EH (cell line): ENCODE measurements around the gene SLC43A3.

ENCODE experiments used
- DNase-seq: peaks from one replicate; pipeline ENCODE4 v3.0.0-alpha.2; 2015; ENCODE audit warnings: low read depth

The SLC43A3 gene

DNA sequence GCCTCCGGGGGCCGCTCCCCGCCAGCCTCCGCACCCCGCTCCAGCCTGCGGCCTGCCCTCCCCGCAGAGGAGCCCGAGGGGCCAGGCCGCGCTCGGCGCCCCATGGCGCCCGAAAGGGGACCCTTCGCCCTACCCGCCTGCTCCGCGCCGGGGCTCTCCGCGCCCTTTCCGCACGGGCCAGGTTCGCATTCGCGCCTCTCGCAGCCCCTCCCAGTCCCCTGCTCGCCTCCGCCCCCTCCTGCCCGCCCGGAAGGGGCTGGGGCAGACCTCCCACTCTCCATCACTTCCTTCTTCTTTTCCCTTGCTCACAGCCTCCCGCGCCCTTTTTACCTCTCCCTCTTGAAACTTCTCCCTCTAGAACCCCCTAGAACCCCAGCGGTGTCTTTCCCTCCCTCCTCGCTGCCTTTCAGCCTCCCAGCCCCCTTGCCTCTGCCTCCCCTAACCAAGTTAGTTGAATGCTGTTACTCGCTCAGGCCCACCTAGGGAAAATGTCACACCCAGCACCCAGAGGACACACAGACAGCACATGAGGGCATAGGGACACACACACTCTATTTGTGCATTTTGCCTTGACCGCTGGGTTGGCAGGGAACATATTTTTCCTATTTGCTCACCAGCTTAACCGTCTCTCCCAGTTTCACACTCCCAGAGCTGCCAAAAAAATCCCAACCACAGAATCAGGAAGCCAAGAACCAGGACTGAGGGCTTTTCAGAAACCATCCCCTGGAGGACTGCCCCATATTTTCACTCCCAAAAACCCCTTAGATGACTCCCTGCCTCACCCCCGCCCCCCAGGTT, at the start of gene SLC43A3:
Gene SLC43A3 (minus strand): TSS at position 193 of the 798 bp plus-strand sequence. CDS start 949 bp downstream, outside the sequence.
- DNase-seq = peak; percentile 93

DNA sequence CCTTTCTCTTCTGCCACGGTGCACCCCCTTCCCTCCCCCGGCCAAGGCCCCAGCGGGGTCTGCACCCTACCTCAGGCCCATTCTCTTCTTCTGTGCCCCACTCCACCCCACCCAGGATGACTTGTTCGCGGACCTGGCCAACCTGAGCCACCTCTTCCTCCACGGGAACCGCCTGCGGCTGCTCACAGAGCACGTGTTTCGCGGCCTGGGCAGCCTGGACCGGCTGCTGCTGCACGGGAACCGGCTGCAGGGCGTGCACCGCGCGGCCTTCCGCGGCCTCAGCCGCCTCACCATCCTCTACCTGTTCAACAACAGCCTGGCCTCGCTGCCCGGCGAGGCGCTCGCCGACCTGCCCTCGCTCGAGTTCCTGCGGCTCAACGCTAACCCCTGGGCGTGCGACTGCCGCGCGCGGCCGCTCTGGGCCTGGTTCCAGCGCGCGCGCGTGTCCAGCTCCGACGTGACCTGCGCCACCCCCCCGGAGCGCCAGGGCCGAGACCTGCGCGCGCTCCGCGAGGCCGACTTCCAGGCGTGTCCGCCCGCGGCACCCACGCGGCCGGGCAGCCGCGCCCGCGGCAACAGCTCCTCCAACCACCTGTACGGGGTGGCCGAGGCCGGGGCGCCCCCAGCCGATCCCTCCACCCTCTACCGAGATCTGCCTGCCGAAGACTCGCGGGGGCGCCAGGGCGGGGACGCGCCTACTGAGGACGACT, 49.3 kb upstream of the SLC43A3 start:
- peak; percentile 39 for DNase-seq

DNA sequence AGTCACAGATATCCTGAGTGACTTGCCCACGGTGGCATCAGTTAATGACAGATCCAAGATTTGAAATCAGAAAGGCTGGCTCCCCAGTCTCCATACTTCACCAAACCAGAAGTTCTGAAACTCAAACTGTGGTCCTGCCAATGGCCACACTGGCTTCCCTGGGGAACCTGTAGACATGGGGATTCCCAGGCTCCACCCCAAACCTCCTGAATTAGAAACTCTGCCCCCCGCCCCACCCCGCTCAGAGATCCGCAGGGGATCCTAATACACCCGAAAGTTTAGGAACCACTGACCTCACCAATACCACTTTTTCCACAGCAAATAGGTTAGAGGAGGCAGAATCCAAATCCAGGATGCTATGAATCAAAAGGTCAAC, 48.7 kb upstream of the SLC43A3 start:
- no peak for DNase-seq

DNA sequence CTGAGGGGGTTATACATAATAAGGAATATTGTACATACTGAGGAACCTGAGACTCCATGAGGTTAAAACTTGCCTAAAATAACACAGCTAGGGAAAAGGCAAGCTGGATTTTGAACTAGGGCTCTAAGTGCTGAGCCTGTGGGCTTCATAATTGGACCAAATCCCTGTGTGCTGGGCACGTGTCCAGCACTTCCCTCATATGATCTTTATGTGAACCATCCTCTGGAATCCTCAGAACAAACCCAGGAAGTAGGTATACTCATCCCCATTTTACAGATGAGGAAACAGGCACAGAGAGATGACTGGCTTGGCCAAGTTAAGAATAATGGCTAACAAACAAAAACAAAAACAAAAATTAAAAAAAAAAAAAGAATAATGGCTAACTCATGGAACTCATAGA, 48.3 kb upstream of the SLC43A3 start:
- peak; percentile 45 for DNase-seq

DNA sequence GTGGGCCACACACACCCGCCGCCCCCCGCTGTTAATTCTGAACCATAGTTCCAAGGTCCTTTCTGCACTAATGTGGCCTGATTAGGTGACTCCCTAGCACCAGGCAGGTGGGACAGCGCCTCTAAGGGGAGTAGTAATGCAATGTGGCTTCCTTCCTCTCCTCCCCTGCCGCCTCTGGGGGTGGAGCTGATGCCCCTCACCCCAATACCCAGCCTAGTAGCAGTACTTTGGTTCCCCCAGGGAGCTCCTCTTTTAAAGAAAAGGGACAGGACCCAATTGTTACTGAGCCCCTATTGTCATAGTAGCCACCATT, 47.8 kb upstream of the SLC43A3 start:
- no peak for DNase-seq

DNA sequence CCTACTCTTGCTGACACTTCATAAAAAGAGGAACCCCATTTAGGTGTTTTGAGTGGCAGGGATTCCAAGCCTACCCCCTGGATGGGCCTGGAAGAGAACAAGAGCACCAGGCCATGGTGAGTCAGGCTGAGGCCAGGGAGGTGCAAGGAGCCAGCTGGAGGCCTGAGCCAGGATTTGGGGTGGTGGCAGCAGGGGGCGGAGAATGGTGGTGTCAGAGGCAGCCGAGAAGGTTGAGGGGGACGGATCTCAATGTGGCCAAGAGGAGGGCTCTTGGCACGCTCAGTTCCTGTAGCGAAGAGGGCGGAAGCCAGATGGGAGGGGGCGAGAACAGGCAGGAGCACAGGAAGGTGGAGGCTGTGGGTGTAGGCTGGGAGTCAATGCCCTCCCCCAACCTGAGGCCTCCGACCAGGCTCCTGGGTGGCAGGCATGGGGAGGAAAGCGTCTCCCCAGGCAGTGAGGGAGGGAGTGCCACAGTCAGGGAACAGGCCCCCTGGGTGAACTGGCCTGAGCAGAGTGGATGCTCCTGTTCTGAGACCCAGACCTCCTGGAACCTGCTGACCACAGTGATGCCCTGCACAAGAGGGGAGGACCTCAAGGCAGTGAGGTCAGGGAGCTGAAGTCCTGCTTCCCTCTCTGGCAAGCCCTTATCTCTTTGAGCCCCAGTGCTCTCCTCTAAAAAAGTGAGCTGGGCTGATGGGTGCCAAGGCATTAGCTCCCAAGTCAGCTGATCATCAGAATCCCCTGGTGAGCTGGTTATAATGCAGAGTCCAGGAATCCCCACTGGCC, 47.3 kb upstream of the SLC43A3 start:
- no peak for DNase-seq

DNA sequence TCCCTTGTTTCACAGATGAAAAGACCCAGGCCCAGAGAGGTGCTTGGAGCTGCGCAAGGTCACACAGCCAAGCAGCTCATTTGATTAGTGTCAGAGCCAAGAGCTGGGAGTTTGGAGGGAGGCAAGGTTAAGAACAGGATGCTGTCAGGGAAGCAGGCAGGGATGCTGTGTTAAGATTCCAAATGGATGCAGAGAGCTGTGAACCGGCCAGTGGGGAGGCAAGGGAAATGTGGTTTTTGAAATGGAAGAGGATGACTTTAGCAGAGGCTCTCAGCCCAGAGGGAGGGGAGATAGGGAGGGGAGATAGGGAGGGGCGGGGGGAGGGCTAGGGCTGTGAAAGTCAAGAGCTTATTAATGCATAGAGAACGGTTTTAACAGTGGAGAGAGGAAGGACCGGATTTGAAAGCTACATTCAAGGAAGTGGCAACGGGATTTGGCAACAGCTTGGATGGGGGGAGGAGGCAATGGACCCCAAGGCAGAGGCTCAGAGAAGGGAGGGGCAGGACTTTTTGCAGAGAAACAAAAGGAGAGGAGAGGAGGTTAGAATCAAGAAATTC, 46.4 kb upstream of the SLC43A3 start:
- no peak for DNase-seq

DNA sequence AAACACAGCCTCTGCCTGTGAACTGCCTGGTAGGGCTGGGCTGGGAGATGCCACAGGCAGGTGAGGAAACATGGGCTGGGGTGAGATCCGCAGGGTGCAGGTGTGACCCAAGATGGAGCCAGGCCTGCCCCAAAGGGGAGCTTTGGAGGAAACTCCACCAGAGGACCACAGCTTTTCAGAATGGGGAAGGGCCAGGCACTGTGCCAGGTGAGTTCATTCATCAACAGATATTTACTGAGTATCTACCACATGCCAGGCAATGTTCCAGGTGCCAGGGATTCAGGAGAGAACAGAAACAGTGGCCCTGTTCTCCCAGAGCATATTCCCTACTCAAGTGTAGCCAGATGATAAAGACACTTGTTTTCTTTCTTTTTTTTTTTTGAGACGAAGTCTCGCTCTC, 44.6 kb upstream of the SLC43A3 start:
- DNase-seq = no peak

DNA sequence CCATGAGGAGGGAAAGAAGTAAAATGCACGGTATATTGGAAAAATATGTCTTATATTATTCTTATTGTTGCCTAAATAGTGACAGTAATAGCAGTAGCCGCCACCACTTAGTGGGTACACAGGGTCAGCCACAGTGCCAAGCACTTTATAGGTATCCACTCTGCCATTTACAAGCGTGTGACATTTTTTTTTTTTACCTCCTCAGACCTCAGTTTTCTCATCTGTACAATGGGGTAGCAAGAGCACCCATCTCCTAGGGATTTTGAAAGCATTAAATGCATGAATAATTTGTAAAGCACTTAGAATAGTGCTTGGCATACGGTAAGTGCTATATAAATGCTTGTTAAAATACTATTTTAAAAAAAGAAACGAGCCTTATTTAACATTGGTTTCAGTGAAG, 42.3 kb upstream of the SLC43A3 start:
- no peak for DNase-seq

DNA sequence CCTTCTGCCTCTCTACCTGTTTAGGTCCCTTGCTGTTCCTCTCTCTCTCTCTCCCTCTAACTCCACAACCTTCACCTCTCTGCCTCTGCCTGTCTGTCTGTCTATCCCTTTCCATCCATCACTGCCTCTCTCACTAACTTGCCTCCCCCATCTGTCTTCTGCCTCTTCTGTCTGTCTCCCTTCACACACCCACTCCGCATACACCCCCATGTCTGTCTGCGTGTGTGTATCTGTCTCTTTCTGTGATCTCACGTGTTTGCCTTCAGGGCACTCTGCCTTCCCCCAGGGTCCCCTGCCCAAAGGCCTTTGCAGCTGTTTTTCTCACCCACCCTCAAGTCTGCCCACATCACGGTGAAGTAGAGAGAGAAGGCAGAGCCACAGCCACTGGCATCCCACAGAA, 41.4 kb upstream of the SLC43A3 start:
- no peak for DNase-seq

DNA sequence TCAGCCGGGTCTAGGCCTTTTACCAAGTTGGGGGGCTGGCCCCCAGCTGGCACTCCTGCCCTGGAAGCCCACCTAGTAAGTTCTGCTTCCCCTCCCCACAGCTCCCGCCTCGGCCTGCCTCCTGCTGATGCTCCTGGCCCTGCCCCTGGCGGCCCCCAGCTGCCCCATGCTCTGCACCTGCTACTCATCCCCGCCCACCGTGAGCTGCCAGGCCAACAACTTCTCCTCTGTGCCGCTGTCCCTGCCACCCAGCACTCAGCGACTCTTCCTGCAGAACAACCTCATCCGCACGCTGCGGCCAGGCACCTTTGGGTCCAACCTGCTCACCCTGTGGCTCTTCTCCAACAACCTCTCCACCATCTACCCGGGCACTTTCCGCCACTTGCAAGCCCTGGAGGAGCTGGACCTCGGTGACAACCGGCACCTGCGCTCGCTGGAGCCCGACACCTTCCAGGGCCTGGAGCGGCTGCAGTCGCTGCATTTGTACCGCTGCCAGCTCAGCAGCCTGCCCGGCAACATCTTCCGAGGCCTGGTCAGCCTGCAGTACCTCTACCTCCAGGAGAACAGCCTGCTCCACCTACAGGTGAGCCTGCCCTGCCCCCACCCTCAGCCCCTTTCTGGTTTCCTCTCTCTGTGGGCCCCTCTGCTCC, 40.7 kb upstream of the SLC43A3 start:
- no peak for DNase-seq

DNA sequence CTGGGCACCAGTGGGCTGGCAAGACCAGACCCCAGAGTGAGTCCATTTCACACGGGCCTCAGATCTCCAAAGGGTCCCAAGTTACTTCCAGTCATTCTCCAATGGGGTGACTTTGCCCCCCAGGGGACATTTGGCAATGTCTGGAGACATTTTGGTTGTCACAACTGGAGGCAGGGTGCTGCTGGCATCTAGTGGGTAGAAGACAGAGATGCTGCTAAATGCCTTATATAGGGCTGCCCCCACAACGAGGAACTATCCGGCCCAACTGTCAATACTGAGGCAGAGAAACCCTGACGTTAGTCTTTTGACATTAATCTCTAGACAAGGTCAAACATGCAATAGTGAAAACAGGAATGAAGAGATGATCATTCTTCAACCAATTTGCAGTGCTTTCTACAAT, 39.8 kb upstream of the SLC43A3 start:
- DNase-seq = no peak

DNA sequence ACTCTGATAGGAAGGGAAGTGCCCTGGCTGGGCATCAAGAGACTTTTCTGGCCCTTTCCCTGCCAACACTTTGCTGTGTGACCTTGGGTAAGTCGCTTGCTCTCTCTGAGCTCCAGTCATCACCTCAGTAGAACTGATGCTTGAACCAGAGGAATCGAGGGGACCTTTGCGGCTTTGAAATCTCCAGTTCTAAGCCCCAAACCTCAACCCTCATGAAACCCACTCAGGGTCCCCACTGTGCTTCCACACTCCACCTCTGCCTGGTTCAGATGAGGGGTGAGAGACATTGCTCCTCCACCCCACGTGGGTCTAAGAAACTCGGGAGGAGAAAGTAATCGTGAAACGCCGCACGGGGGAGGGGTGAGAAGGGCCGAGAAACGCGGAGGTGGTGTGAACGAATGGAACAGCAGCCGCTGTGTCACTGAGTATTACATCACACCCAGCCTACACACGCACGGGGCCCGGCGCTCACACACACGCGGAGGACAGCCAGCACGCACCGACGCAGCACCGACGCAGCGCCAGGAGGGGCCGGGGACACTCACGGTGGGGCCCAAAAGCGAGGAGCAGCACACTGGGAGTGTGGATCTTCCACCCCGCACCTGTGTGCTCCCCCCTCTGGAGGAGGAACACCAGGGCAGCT, 37.7 kb upstream of the SLC43A3 start:
- DNase-seq = no peak

DNA sequence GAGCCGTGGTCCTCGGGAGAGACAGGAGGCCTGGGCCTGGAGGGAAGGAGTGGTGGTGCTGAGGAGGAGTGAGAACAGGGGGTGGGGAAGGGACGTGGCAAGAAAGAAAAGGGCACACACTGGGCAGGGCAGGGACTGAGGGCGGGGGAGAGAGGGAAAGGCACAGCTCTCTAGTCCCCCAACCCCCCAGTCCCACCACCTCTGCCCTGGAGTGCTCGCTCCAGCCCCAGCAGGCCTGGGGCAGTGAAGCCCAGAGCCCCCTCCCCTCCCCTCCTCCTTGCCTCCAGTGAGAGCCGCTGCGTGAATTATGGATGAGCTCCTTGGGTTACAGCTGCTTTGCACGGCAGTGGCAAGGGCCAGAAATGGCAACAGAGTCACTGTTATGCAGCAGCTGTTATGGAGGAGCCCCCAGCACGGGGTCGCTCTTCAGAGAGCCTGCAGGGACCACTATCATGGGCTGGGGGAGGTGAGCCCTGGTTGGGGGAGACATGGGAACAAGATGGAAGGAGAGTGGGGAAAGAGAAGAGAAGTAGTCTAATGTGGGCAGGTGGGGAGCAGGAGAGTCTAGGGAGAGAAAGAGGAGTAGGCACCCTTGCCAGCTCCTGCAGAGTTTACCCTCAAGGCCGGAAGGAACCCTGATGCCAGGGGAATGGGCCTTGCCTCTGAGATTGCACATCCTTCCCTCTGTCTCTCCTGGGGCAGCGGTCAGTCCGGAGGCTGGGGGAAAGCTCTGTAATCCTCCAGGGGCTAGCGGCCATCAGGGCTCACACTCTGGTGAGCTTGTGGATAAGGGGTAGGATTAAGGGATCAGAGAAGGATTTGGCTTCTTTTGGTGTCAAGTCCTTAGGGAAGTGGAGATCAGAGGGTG, 37.0 kb upstream of the SLC43A3 start:
- no peak for DNase-seq

DNA sequence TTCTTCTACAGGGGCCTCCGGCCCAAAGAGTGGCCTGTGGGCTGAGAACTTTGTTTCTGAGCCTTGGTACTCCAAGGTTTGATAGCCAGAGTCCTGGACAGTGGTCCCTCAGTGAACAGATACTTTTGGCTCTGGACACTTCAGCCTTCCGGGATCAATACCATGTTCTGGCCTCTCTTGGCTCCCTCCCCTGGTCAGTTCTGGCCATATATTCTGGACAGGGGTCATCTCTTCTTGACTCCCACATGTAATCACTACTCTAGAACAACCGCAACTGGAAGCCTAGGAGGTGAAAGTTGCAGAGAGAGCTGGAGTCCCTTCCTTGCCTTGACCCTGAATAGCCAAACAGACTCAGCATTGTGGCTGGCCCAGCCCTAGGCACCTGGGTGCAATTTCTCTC, 35.7 kb upstream of the SLC43A3 start:
- DNase-seq = no peak

DNA sequence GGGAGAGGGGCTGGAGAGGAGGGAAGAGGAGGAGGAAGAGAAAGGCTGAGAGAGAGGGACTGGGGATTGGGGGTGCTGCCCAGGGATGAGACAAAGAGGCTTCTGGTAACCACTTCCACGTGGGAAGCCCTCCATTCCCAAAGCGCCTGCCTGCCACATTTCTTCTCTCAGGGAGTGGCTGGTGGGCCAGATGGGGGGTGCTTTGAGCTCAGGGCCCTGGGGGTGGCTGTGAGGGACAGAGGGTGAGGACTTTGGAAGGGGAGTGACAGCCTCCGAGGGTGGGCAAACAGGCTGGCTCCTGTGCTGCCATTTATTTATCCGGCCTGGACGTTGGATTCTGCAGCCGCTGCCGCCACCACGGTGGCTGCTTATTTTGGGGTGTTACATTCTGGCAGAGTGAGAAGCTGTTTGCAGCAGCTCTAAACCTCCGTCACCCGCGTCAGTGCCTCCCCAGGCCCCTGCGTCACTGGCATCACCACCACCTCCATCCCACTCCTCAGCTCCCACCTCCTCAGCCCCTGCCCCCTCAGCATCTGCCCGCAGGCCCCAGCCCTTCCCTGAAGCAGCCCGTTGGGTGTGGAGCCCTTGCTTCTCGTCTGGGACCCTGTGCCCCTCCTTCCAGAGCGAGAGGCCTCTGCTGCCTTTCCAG, 35.0 kb upstream of the SLC43A3 start:
- no peak for DNase-seq

DNA sequence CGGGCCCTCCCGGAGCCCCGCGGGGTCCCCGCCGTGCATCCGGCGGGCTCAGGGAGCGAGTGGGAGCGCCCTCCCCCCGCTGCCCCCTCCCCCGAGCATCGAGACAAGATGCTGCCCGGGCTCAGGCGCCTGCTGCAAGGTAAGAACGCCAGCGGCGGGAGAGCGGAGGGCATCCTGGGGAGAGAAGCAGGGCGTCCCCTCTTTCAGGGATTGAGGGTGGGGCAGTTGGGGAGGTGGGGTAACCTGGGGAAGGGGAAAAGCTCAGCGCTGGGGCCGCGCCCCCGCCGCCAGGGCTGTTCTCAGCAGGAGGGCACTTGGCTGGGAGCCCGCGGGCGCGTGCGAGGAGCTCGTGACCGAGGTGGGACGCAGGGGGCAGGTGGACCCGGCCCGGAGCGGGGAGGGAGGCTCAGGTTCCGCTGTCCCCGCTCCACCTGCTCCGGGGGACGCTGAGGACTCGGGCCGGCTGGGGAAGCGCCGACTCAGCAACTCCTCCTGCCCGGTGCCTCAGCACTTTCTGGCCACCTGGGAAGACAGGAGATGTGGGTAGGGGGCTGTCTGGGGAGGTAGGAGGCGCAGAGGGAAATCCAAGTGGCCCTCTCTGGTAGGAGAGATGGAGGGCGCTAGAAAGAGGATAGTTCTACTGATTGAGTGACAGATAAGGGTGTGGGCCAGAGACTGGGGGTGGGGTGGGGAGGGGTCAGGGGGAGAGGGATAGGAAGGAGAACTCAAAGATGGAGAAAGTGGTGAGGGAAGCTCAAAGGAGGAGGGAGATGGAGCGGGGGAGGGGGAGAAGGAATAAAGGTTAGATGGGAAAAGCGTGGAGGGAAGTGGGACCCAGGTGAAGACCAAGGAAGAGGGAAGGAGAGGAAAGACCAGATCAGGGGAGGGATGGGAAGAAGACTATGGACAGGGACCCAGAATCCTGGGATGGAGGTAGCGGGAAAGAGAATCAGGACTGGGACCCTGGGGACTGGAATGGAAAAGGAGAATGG, 34.1 kb upstream of the SLC43A3 start:
- DNase-seq = no peak

DNA sequence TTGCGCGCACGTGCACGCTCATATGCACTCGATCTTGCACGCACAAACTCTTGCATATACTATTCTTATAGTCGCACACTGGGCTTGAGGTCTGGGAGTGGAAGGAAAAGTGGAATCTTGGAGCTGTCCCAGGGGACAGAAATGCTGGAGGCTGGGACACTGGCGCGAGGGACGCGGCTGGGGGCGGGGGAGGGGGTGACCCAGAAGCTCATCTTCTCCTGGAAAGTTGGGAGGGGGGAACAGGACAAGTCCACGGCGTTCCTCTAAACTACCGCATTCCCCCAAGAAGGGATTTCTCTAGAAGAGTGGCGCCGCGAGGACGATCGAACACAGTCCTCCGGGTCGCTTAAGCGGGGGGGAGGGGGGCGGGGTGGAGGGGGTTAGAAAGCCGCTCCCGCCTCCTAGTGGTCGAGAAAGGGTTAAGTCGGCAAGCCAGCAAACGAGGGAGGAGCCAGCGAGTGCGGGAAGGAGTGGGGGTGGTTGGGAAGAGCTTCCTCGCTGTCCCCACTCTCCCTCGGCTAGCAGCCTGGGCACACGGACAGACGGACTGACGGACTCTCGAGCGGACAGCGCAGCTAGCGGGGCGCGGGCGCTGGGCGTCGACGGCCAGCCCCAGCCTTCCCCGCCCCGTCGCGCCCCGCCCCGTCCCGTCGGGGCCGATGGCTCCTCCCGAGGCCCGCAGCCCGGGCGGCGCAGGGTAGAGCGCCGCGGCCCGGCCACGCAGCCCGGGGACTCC, 33.3 kb upstream of the SLC43A3 start, which contains the start of gene RTN4RL2:
Gene RTN4RL2 (plus strand): TSS at position 507 of the 736 bp plus-strand sequence. CDS start 338 bp downstream, outside the sequence.
- DNase-seq = peak; percentile 68
